ENCODE measurements around the gene FNDC8. TPM values are rescaled to one million over a fixed set of nuclear protein-coding genes. Genes with fewer than 3 reads are reported as not detected.

The FNDC8 gene
- total and polyA plus RNA-seq, 2 of the 4 experiments (the other 2 are of a cell fraction), result not detected

GRCh38 chr17:35074711-35075707 is 46.4 kb upstream of the FNDC8 start:
- TF ChIP-seq POLR2A (IDR thresholded peaks at IDR 0.05; ENCODE audit: low read depth, low read length) (no peak), SMC3 (IDR thresholded peaks at IDR 0.05; ENCODE audit: low read depth, low read length) (no peak), CHD1 (IDR thresholded peaks at IDR 0.05; ENCODE audit: low read depth, low read length) (no peak), CTCF (conservative IDR thresholded peaks at IDR 0.05; ENCODE audit: low read depth, low read length) (no peak), CEBPB (IDR thresholded peaks at IDR 0.05; ENCODE audit: low read depth, low read length) (no peak), NFE2L2 (IDR thresholded peaks at IDR 0.05; ENCODE audit: low read depth, low read length) (no peak), FOS (IDR thresholded peaks at IDR 0.05; ENCODE audit: low read depth, low read length) (no peak), ELK1 (IDR thresholded peaks at IDR 0.05; ENCODE audit: borderline replicate concordance, low read depth, low read length) (no peak)
- Histone ChIP-seq H3K18ac (ENCODE audit: low read depth, low read length) (no peak overlapping the region), H2AK5ac (ENCODE audit: low read depth, low read length) (no peak overlapping the region), H3K9me1 (ENCODE audit: insufficient read depth, low read length) (peaks cover 9% of the 10 kb centered on the region; the same call in 1 of the 2 replicates), H3K14ac (replicated peaks; ENCODE audit: low read depth, low read length) (no peak overlapping the region), H4K20me1 (ENCODE audit: insufficient read depth, low read length) (peaks cover 15% of the 10 kb centered on the region; the same call in 1 of the 2 replicates), H2BK120ac (ENCODE audit: low read depth, low read length) (no peak overlapping the region), H2AFZ (replicated peaks; ENCODE audit: low read length, poor library complexity) (no peak overlapping the region), H4K5ac (ENCODE audit: low read depth, low read length) (no peak overlapping the region), H2AK9ac (replicated peaks; ENCODE audit: low read depth, low read length, poor library complexity) (no peak overlapping the region), H4K8ac (ENCODE audit: low read depth in 2 of 2, low read length in 2 of 2) (no peak overlapping the region), H3K4me2 (ENCODE audit: low read depth, low read length) (no peak overlapping the region), H3K4ac (ENCODE audit: low read depth, low read length) (no peak overlapping the region), H3K36me3 (ENCODE audit: control insufficient read depth, insufficient read depth, low read length) (no peaks in the 10 kb centered on the region), H3K27ac (ENCODE audit: insufficient read depth, low read length) (no peak overlapping the region), H3K9me3 (ENCODE audit: control insufficient read depth, insufficient read depth, low read length) (no peaks in the 10 kb centered on the region), H2BK5ac (ENCODE audit: low read depth, low read length, poor library complexity, severe bottlenecking) (no peak overlapping the region), H3K9ac (ENCODE audit: low read depth, low read length) (no peak overlapping the region), H3K56ac (ENCODE audit: extremely low read depth, insufficient read depth, low read length) (no peak overlapping the region), H4K91ac (ENCODE audit: insufficient read depth, low read depth, low read length) (no peak overlapping the region), H3K4me1 (ENCODE audit: control insufficient read depth, insufficient read depth, low read length) (peaks cover 13% of the 10 kb centered on the region), H3K79me1 (ENCODE audit: low read depth in 1 of 2, low read length in 2 of 2) (peaks cover 44 to 82% of the 10 kb centered on the region in 2 experiments), H3K27me3 (ENCODE audit: control insufficient read depth, insufficient read depth, low read length) (no peaks in the 10 kb centered on the region), H2BK15ac (ENCODE audit: low read depth, low read length) (no peak overlapping the region), H3K4me3 (ENCODE audit: insufficient read depth, low read depth, low read length) (no peak overlapping the region), H3K23ac (ENCODE audit: low read depth, low read length) (no peak overlapping the region), H2BK20ac (ENCODE audit: low read depth, low read length) (no peak overlapping the region)
- in situ Hi-C loops (cut with MboI; ENCODE audit: low sequenced_read_pairs), result no loop called here
- WGBS, 2 experiments (ENCODE audit: extremely low coverage in 2 of 2, insufficient read length in 1 of 2), result no CpG with 5 or more reads among the region's 2 CpGs
- intact Hi-C loops (cut with micrococcal nuclease), result loop anchor here (5.0 kb wide), 1 partner anchor 33 kb away; no protein-coding TSS in a partner anchor
- ATAC-seq (ENCODE audit: low read depth) (peak; percentile 73), DNase-seq (no peak)
- no TSS peak for BruUV-seq (replicated peaks)
- POLR2A ChIA-PET (ENCODE audit: unreplicated experiment), result no interaction called here
- dilution Hi-C loops (cut with HindIII; ENCODE audit: low sequenced_read_pairs, unreplicated experiment), result no loop called here
- CTCF ChIA-PET, result interaction anchor here (0.9 to 1.0 kb wide), 2 partner anchors 10 to 12 kb away, joined by 5 to 7 read pairs; partner anchors contain the start of gene RFFL
